ENCODE measurements around the gene DNAH5.

Gene DNAH5

GRCh38 chr5:13932011-13932410 is 12.5 kb downstream of the DNAH5 start:
- DNase-seq (ENCODE audit: low spot score): no peak
- in situ Hi-C loops (cut with MboI; ENCODE audit: low sequenced_read_pairs, unreplicated experiment): no loop called here
- TF ChIP-seq, protein P1, sequence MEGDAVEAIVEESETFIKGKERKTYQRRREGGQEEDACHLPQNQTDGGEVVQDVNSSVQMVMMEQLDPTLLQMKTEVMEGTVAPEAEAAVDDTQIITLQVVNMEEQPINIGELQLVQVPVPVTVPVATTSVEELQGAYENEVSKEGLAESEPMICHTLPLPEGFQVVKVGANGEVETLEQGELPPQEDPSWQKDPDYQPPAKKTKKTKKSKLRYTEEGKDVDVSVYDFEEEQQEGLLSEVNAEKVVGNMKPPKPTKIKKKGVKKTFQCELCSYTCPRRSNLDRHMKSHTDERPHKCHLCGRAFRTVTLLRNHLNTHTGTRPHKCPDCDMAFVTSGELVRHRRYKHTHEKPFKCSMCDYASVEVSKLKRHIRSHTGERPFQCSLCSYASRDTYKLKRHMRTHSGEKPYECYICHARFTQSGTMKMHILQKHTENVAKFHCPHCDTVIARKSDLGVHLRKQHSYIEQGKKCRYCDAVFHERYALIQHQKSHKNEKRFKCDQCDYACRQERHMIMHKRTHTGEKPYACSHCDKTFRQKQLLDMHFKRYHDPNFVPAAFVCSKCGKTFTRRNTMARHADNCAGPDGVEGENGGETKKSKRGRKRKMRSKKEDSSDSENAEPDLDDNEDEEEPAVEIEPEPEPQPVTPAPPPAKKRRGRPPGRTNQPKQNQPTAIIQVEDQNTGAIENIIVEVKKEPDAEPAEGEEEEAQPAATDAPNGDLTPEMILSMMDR (IDR thresholded peaks at IDR 0.05; ENCODE audit: borderline replicate concordance, control extremely low read depth, extremely low read depth, insufficient read depth, missing control alignments): no peak

DNA sequence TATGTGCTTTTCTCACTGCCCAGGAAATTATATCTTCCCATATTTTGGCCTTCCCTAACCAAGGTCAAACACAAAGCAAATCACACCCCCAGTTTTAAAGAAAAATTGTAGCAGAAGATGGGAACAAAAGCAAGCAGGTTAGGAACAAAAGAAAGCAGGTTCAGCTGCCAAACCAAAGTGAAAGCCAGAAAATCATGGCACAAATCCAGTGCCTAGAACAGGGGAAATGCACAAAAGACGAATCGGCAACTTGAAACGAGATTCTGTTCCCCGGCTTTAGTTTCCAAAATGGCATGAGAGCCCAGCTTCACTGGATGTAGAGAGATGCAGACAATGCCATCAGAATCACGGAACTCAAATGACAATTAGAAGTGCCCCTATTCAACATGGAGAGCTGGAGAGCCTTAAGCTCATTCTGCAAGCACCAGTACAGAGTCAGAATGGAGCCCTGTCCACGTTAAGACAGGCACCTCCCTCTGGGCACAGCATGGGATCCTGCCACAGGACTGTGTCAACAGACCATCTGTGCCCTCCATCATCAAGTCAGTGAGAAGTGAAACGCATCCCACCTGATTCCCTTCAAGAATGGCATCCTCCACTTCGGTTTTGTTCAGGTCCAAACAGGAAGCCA is 13.8 kb downstream of the DNAH5 start:
- in situ Hi-C loops (cut with MboI; ENCODE audit: low sequenced_read_pairs, unreplicated experiment): no loop called here
- TF ChIP-seq, protein P1 (IDR thresholded peaks at IDR 0.05; ENCODE audit: borderline replicate concordance, control extremely low read depth, extremely low read depth, insufficient read depth, missing control alignments): no peak
- no peak for DNase-seq (ENCODE audit: low spot score)

- DNase-seq (ENCODE audit: low spot score): no peak
- TF ChIP-seq, protein P1 (IDR thresholded peaks at IDR 0.05; ENCODE audit: borderline replicate concordance, control extremely low read depth, extremely low read depth, insufficient read depth, missing control alignments): no peak
- in situ Hi-C loops (cut with MboI; ENCODE audit: low sequenced_read_pairs, unreplicated experiment): no loop called here
These were observed 17.8 kb downstream of the DNAH5 start for GRCh38 chr5:13926731-13927130.

DNA sequence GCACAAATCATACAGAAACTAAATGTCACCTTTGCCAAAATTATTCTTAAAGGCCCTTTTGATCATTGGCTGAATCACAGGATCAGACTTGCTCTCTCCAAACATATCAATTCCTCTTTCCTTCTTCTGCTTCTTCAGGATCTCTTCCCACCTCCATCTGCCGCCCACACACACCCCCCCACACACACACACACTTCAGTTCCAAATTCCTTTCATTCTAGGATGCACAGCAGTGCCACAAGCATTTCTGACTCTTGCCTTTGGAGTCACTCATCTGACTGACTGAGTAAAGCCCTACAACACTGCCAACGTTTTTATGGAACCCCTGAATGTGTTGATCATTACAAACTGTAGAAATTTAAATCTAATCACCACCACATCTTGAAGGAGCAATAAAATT is 22.9 kb downstream of the DNAH5 start:
- in situ Hi-C loops (cut with MboI; ENCODE audit: low sequenced_read_pairs, unreplicated experiment): no loop called here
- TF ChIP-seq, protein P1 (IDR thresholded peaks at IDR 0.05; ENCODE audit: borderline replicate concordance, control extremely low read depth, extremely low read depth, insufficient read depth, missing control alignments): no peak
- DNase-seq (ENCODE audit: low spot score): no peak

GRCh38 chr5:13919786-13920185 is 24.7 kb downstream of the DNAH5 start:
- in situ Hi-C loops (cut with MboI; ENCODE audit: low sequenced_read_pairs, unreplicated experiment): no loop called here
- TF ChIP-seq, protein P1 (IDR thresholded peaks at IDR 0.05; ENCODE audit: borderline replicate concordance, control extremely low read depth, extremely low read depth, insufficient read depth, missing control alignments): no peak
- DNase-seq (ENCODE audit: low spot score): no peak

GRCh38 chr5:13919087-13919486 is 25.4 kb downstream of the DNAH5 start:
- TF ChIP-seq, protein P1 (IDR thresholded peaks at IDR 0.05; ENCODE audit: borderline replicate concordance, control extremely low read depth, extremely low read depth, insufficient read depth, missing control alignments): no peak
- in situ Hi-C loops (cut with MboI; ENCODE audit: low sequenced_read_pairs, unreplicated experiment): no loop called here
- no peak for DNase-seq (ENCODE audit: low spot score)

All from GM13976 (cell line).